Esophagus muscularis mucosa (tissue), 4 donors: ENCODE results near the gene CEP104. TPM values are rescaled to one million over a fixed set of nuclear protein-coding genes. Genes with fewer than 3 reads are reported as not detected.

Source experiments
- DNase-seq: peaks from one replicate; pipeline ENCODE4 v3.0.0-alpha.2; 2017; ENCODE audit errors: extremely low spot score
- H3K27ac ChIP-seq, 4 donors: fragments of 200-600 bp; sonication (generic); replicated peaks in 1 of 4; 1 replicate in 3 of 4; 2 replicates in 1 of 4; pipeline ENCODE4 v1.5.1; 2016 to 2019; ENCODE audit warnings: mild to moderate bottlenecking in 1 of 4
- H3K27me3 ChIP-seq, 4 donors: fragments of 200-600 bp; sonication (generic); one replicate each; pipeline versions ENCODE4 v1.5.1 to v1.6.0; 2016 to 2019
- H3K36me3 ChIP-seq, 4 donors: fragments of 200-600 bp; sonication (generic); one replicate each; pipeline ENCODE4 v1.5.1; 2016 to 2019
- H3K4me1 ChIP-seq, 4 donors: fragments of 200-600 bp; sonication (generic); one replicate each; pipeline ENCODE4 v1.5.1; 2016 to 2019
- H3K4me3 ChIP-seq, 4 donors: fragments of 200-600 bp; sonication (generic); 1 replicate in 2 of 4; 2 replicates in 2 of 4; pipeline ENCODE4 v1.5.1; 2016 to 2019; ENCODE audit warnings: mild to moderate bottlenecking in 4 of 4, moderate library complexity in 1 of 4
- H3K9me3 ChIP-seq, 4 donors: fragments of 200-600 bp; sonication (generic); 1 replicate in 3 of 4; 2 replicates in 1 of 4; pipeline ENCODE4 v1.5.1; 2016 to 2019
- EP300 ChIP-seq: sonication (generic); formaldehyde crosslinking; IDR thresholded peaks from one replicate; pipeline ENCODE4 v1.6.1; 2017; ENCODE audit warnings: antibody characterized with exemption
- POLR2A ChIP-seq: fragments of 450-650 bp; IDR thresholded peaks from one replicate; pipeline ENCODE4 v1.6.1; 2017; ENCODE audit warnings: antibody characterized with exemption, moderate library complexity, mild to moderate bottlenecking, low read depth
- POLR2AphosphoS5 ChIP-seq, 2 donors: sonication (generic); formaldehyde crosslinking; IDR thresholded peaks; one replicate each; pipeline ENCODE4 v1.6.1; 2017; ENCODE audit warnings: antibody characterized with exemption in 2 of 2
- WGBS: methylation state at CpG from one replicate; pipeline ENCODE4 v1.1.5; 2018; 5-methylcytosine and 5-hydroxymethylcytosine counted together
- intact Hi-C: fragments of 100-400 bp; cut with DNase I; formaldehyde crosslinking; loops from one replicate; pipeline ENCODE4 v1.15.1; 2023
- total RNA-seq, 4 donors: library from RNA; depleted of rRNA; stranded (reverse); fragments of >200 nt; gene quantifications; one replicate each; pipeline versions ENCODE4 v1.1.0 to v1.2.1, GENCODE V29; 2016
- TF ChIP-seq, protein P1 (sequence below), 3 experiments: fragments of 200-600 bp in 2 of 3; fragments of 450-650 bp in 1 of 3; sonication (generic) in 2 of 3; IDR thresholded peaks; one replicate each; pipeline ENCODE4 v1.5.1; 2017 to 2019; ENCODE audit warnings: antibody characterized with exemption in 3 of 3, mild to moderate bottlenecking in 2 of 3, moderate library complexity in 1 of 3

The CEP104 gene
- total RNA-seq, 4 donors from 2014 or later: 42.7 to 84.2 (median 69.8) TPM

DNA sequence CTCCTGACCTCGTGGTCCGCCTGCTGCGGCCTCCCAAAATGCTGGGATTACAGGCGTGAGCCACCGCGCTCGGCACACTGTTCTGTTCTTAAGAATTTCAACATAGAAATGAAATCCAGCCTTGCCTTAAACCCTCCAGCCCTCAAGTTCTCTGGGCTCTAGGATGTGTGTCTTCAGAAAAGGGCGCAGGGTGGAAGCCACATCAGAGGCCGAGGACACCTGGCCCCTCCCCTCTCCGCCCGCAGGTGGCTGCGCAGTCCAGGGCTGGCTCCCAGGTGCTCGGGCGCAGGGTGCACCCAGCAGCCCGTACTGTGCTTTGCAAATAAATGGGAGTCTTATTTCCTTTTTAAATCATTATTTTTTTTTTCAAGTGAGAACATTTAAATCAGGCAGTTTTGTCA is 45.1 kb upstream of the CEP104 start:
- H3K27ac ChIP-seq: no peak overlapping the region
- no peak for TF ChIP-seq POLR2A
- TF ChIP-seq EP300: no peak
- TF ChIP-seq, protein P1, sequence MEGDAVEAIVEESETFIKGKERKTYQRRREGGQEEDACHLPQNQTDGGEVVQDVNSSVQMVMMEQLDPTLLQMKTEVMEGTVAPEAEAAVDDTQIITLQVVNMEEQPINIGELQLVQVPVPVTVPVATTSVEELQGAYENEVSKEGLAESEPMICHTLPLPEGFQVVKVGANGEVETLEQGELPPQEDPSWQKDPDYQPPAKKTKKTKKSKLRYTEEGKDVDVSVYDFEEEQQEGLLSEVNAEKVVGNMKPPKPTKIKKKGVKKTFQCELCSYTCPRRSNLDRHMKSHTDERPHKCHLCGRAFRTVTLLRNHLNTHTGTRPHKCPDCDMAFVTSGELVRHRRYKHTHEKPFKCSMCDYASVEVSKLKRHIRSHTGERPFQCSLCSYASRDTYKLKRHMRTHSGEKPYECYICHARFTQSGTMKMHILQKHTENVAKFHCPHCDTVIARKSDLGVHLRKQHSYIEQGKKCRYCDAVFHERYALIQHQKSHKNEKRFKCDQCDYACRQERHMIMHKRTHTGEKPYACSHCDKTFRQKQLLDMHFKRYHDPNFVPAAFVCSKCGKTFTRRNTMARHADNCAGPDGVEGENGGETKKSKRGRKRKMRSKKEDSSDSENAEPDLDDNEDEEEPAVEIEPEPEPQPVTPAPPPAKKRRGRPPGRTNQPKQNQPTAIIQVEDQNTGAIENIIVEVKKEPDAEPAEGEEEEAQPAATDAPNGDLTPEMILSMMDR (IDR thresholded peaks at IDR 0.05): no peak
- no peak for TF ChIP-seq POLR2AphosphoS5 (IDR thresholded peaks at IDR 0.05)
- no peak for DNase-seq
- intact Hi-C loops: loop anchor here (2.0 kb wide), 1 partner anchor 45 kb away; the partner anchor contains the start of genes CEP104 and DFFB
- no peaks in the 10 kb centered on the region for H3K27me3 ChIP-seq
- H3K4me1 ChIP-seq: peaks cover 7 to 20% (median 15%) of the 10 kb centered on the region in 4 donors
- WGBS: 94% methylated on average over 15 of the region's 15 CpGs
- peaks cover 0 to 11% (median 5%) of the 10 kb centered on the region in 4 donors for H3K9me3 ChIP-seq
- no peaks in the 10 kb centered on the region for H3K36me3 ChIP-seq
- no peak overlapping the region for H3K4me3 ChIP-seq

DNA sequence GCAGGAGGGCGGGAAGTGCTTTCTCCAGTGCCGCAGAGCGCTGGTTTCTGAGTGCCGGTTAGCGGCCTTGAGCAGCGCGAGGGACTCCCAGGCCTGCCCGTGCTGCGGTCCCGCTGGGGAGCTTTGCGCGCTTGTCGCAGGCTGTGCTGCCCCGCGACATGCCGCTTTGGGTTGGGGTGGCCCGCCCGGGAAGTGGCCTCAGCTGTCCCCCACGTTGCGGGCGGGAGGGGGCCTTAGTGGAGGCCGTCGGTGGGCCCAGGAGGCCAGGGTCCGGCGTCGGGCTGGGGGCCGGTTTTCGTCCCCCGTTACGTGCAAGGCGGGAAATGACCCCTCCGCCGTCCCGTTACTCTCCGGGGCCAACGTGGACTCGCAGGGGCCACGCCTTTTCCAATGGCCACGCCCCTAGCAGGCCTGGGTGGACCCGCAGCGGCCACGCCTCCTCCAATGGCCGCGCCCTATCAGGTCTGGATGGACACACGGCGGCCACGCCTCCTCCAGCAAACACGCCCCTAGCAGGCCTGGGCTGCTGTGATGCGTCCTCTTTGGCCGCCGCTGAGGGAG is 44.0 kb upstream of the CEP104 start:
- DNase-seq: peak; percentile 99
- WGBS: 0% methylated on average over 10 of the region's 51 CpGs
- peak overlapping the region; percentile 93 to 98 (median 94) for H3K27ac ChIP-seq
- peaks cover 0 to 11% (median 5%) of the 10 kb centered on the region in 4 donors for H3K9me3 ChIP-seq
- intact Hi-C loops: no loop called here
- TF ChIP-seq EP300 (no peak), POLR2A (no peak), POLR2AphosphoS5 (IDR thresholded peaks at IDR 0.05) (peak; percentile 79 to 88)
- TF ChIP-seq, protein P1 (IDR thresholded peaks at IDR 0.05): no peak
- H3K27me3 ChIP-seq: no peaks in the 10 kb centered on the region
- no peaks in the 10 kb centered on the region for H3K36me3 ChIP-seq
- peaks cover 7 to 27% (median 22%) of the 10 kb centered on the region in 4 donors for H3K4me1 ChIP-seq
- peak overlapping the region; percentile 76 to 88 (median 86) for H3K4me3 ChIP-seq

- H3K4me1 ChIP-seq: peaks cover 7 to 34% (median 29%) of the 10 kb centered on the region in 4 donors
- H3K9me3 ChIP-seq: peaks cover 0 to 11% (median 5%) of the 10 kb centered on the region in 4 donors
- intact Hi-C loops: no loop called here
- H3K4me3 ChIP-seq: peak within 1 kb of the TSS; percentile 76 to 88 (median 86)
- DNase-seq: peak; percentile 99
- H3K27ac ChIP-seq: peak within 1 kb of the TSS; percentile 93 to 98 (median 94)
- 2% methylated on average over 22 of the region's 58 CpGs for WGBS
- TF ChIP-seq POLR2A (peak; percentile 40), POLR2AphosphoS5 (IDR thresholded peaks at IDR 0.05) (peak; percentile 23 to 90), EP300 (no peak)
- TF ChIP-seq, protein P1 (IDR thresholded peaks at IDR 0.05): no peak
- peaks cover 0 to under 1% (median 0%) of the 10 kb centered on the region in 4 donors for H3K36me3 ChIP-seq
- no peaks in the 10 kb centered on the region for H3K27me3 ChIP-seq
Measured at GRCh38 chr1:3900150-3900968, 43.3 kb upstream of the CEP104 start, which contains the start of gene C1orf174. Gene C1orf174 (minus strand): TSS chr1:3900272. CDS start chr1:3900186, 86 bp downstream.

DNA sequence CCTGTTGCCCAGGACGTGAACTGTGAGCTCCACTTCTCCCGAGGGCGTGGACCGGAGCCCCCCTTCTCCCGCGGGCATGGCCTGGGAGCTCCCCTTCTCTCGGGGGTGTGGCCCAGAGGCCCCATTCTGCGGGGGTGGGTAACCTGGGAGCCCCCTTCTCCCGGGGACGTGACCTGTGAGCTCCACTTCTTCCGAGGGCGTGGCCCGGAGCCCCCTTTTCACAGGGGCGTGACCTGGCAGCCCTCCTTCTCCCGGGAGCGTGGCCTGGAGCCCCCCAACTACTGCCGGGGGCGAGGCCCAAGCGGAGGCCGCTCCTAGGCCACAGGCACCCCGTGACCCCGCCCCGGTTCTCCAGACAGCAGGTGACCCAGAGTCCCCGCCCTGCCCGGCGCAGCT is 42.7 kb upstream of the CEP104 start:
- peak overlapping the region; percentile 76 to 88 (median 86) for H3K4me3 ChIP-seq
- peak overlapping the region; percentile 93 to 98 (median 94) for H3K27ac ChIP-seq
- WGBS: 0% methylated on average over 10 of the region's 26 CpGs
- TF ChIP-seq POLR2A: no peak
- no peak for TF ChIP-seq EP300
- TF ChIP-seq POLR2AphosphoS5 (IDR thresholded peaks at IDR 0.05): no peak
- TF ChIP-seq, protein P1 (IDR thresholded peaks at IDR 0.05): no peak
- intact Hi-C loops: loop anchor here (10.0 kb wide), 1 partner anchor 105 kb away; the partner anchor contains the start of gene LRRC47
- H3K36me3 ChIP-seq: peaks cover 0 to 6% (median 0%) of the 10 kb centered on the region in 4 donors
- H3K9me3 ChIP-seq: peaks cover 0 to 11% (median 5%) of the 10 kb centered on the region in 4 donors
- no peak for DNase-seq
- no peaks in the 10 kb centered on the region for H3K27me3 ChIP-seq
- peaks cover 7 to 40% (median 35%) of the 10 kb centered on the region in 4 donors for H3K4me1 ChIP-seq
